SU-DHL-6 (cell line): ENCODE data around the gene DBF4B.

Experiments
- CTCF ChIP-seq: fragments of 200-600 bp; sonication (generic); IDR thresholded peaks from one replicate; pipeline ENCODE4 v1.5.1; 2017; ENCODE audit warnings: antibody characterized with exemption, mild to moderate bottlenecking, low read length, moderate library complexity; ENCODE audit not compliant: insufficient read depth, poor library complexity, severe bottlenecking
- EZH2phosphoT487 ChIP-seq: fragments of 200-600 bp; sonication (generic), shearing (Covaris generic); conservative IDR thresholded peaks from 2 replicates; pipeline ENCODE4 v1.6.1; 2018; ENCODE audit warnings: mild to moderate bottlenecking, antibody characterized with exemption, low read length, moderate library complexity, mixed read lengths

GRCh38 chr17:44765965-44766364 is 57.5 kb downstream of the DBF4B start:
- TF ChIP-seq EZH2phosphoT487: no peak
- no peak for TF ChIP-seq CTCF
